MCF 10A (cell line): ENCODE measurements around the gene USP38. TPM values are rescaled to one million over a fixed set of nuclear protein-coding genes. Genes with fewer than 3 reads are reported as not detected.

Experiments used
- BruUV-seq: library from RNA; stranded (reverse); fragments of 400-500 nt; replicated peaks from 2 replicates; lab custom pipeline; 2021; lab: Mats Ljungman, UMichigan
- CTCF ChIA-PET: fragments of 300-600 bp; sonication (Branson Sonifier 250); formaldehyde crosslinking; extraction: SDS; loops from one replicate; lab custom pipeline; 2021; ENCODE audit warnings: antibody characterized with exemption, inconsistent platforms; lab: Yijun Ruan, JAX
- POLR2A ChIA-PET: fragments of 300-600, 350-650 bp; sonication (Branson Sonifier 250); formaldehyde crosslinking; extraction: SDS; loops from one replicate; lab custom pipeline; 2020; ENCODE audit warnings: antibody characterized with exemption, inconsistent platforms; lab: Yijun Ruan, JAX
- DNase-seq: peaks from one replicate; pipeline ENCODE4 v3.0.0-alpha.2; 2018; ENCODE audit not compliant: unreplicated experiment
- H3K27ac Mint-ChIP-seq: one replicate; pipeline ENCODE4 v1.8.0; 2022; ENCODE audit warnings: mild to moderate bottlenecking, low read depth, mixed read lengths; ENCODE audit not compliant: unreplicated experiment
- H3K27me3 Mint-ChIP-seq: one replicate; pipeline ENCODE4 v1.8.0; 2022; ENCODE audit warnings: mixed read lengths; ENCODE audit not compliant: insufficient read depth, unreplicated experiment
- H3K36me3 Mint-ChIP-seq: one replicate; pipeline ENCODE4 v1.8.0; 2022; ENCODE audit warnings: mild to moderate bottlenecking, moderate library complexity, mixed read lengths; ENCODE audit not compliant: insufficient read depth, unreplicated experiment
- H3K4me1 Mint-ChIP-seq: one replicate; pipeline ENCODE4 v1.8.0; 2022; ENCODE audit warnings: mixed read lengths; ENCODE audit not compliant: insufficient read depth, unreplicated experiment
- H3K4me3 Mint-ChIP-seq: one replicate; pipeline ENCODE4 v1.8.0; 2022; ENCODE audit warnings: mild to moderate bottlenecking, moderate library complexity, mixed read lengths; ENCODE audit not compliant: unreplicated experiment
- H3K9me3 Mint-ChIP-seq: one replicate; pipeline ENCODE4 v1.8.0; 2022; ENCODE audit warnings: mixed read lengths; ENCODE audit not compliant: unreplicated experiment
- CTCF ChIP-seq: fragments of 200-600 bp; IDR thresholded peaks from one replicate; pipeline ENCODE4 v1.8.0; 2022; ENCODE audit warnings: antibody characterized with exemption, mild to moderate bottlenecking; ENCODE audit not compliant: unreplicated experiment
- intact Hi-C: fragments of 100-400 bp; cut with micrococcal nuclease; formaldehyde crosslinking; loops from 2 replicates; pipeline ENCODE4 v1.14.1; 2022
- total RNA-seq: library from RNA; stranded (reverse); gene quantifications from 2 replicates; pipeline ENCODE4 v1.2.3, GENCODE V29; 2022

Gene USP38
- total RNA-seq, 1 experiment from 2014 or later, result 19.4 TPM

- H3K27me3 Mint-ChIP-seq, result no peaks in the 10 kb centered on the region
Observed at GRCh38 chr4:143243041-143243440, 58.3 kb downstream of the USP38 start.

GRCh38 chr4:143246977-143247376 is 62.3 kb downstream of the USP38 start:
- Mint-ChIP-seq H3K36me3 (peaks cover 3% of the 10 kb centered on the region), H3K27me3 (no peaks in the 10 kb centered on the region), H3K27ac (no peak overlapping the region), H3K4me1 (peaks cover 14% of the 10 kb centered on the region), H3K9me3 (peaks cover 5% of the 10 kb centered on the region), H3K4me3 (no peak overlapping the region)
- POLR2A ChIA-PET, result interaction anchor here (0.6 kb wide), 1 partner anchor 257 kb away, joined by 3 read pairs; no protein-coding TSS in a partner anchor
- TF ChIP-seq CTCF, result no peak
- BruUV-seq, result no TSS peak
- intact Hi-C loops, result no loop called here
- CTCF ChIA-PET, result interaction anchor here (0.6 kb wide), 1 partner anchor 54 kb away, joined by 3 read pairs; no protein-coding TSS in a partner anchor
- DNase-seq, result no peak

More at GRCh38 chr4:143243041-143243440, 58.3 kb downstream of the USP38 start:
- no peak for TF ChIP-seq CTCF
- intact Hi-C loops, result no loop called here
- ChIA-PET CTCF (no interaction called here), POLR2A (interaction anchor here (2.1 kb wide), 1 partner anchor 13 kb away, joined by 5 read pairs; no protein-coding TSS in a partner anchor)
- no TSS peak for BruUV-seq
- peaks cover 5% of the 10 kb centered on the region for H3K9me3 Mint-ChIP-seq
- peaks cover 8% of the 10 kb centered on the region for H3K4me1 Mint-ChIP-seq
- H3K36me3 Mint-ChIP-seq, result no peaks in the 10 kb centered on the region
- no peak for DNase-seq
- H3K4me3 Mint-ChIP-seq, result no peak overlapping the region
- no peak overlapping the region for H3K27ac Mint-ChIP-seq

GRCh38 chr4:143247866-143248265 is 63.1 kb downstream of the USP38 start:
- no peak overlapping the region for H3K27ac Mint-ChIP-seq
- intact Hi-C loops, result no loop called here
- DNase-seq, result no peak
- no peak overlapping the region for H3K4me3 Mint-ChIP-seq
- H3K4me1 Mint-ChIP-seq, result peaks cover 18% of the 10 kb centered on the region
- TF ChIP-seq CTCF, result no peak
- peaks cover 5% of the 10 kb centered on the region for H3K9me3 Mint-ChIP-seq
- ChIA-PET CTCF (interaction anchor here (1.6 kb wide), 1 partner anchor 12 kb away, joined by 3 read pairs; no protein-coding TSS in a partner anchor), POLR2A (no interaction called here)
- no peaks in the 10 kb centered on the region for H3K27me3 Mint-ChIP-seq
- peaks cover 6% of the 10 kb centered on the region for H3K36me3 Mint-ChIP-seq
- no TSS peak for BruUV-seq

- intact Hi-C loops, result no loop called here
- DNase-seq, result no peak
- no peak overlapping the region for H3K27ac Mint-ChIP-seq
- no peak overlapping the region for H3K4me3 Mint-ChIP-seq
- H3K9me3 Mint-ChIP-seq, result peaks cover 5% of the 10 kb centered on the region
- no peaks in the 10 kb centered on the region for H3K27me3 Mint-ChIP-seq
- ChIA-PET POLR2A (interaction anchor here (0.8 kb wide), 1 partner anchor 17 kb away, joined by 3 read pairs; no protein-coding TSS in a partner anchor), CTCF (interaction anchor here (1.6 kb wide), 1 partner anchor 13 kb away, joined by 3 read pairs; no protein-coding TSS in a partner anchor)
- BruUV-seq, result no TSS peak
- H3K4me1 Mint-ChIP-seq, result peaks cover 24% of the 10 kb centered on the region
- peaks cover 6% of the 10 kb centered on the region for H3K36me3 Mint-ChIP-seq
- TF ChIP-seq CTCF, result no peak
Observed at GRCh38 chr4:143248827-143249226, 64.1 kb downstream of the USP38 start.
